HG02840 (cell line): ENCODE measurements around the gene FHL3.

Source experiments
- ATAC-seq: cut with Tn5 transposase; IDR thresholded peaks from one replicate; pipeline ENCODE4 v1.9.1; 2021; ENCODE audit warnings: mild to moderate bottlenecking, moderate library complexity, moderate number of reproducible peaks; ENCODE audit not compliant: unreplicated experiment, low FRiP score

FHL3 gene, protein sequence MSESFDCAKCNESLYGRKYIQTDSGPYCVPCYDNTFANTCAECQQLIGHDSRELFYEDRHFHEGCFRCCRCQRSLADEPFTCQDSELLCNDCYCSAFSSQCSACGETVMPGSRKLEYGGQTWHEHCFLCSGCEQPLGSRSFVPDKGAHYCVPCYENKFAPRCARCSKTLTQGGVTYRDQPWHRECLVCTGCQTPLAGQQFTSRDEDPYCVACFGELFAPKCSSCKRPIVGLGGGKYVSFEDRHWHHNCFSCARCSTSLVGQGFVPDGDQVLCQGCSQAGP

GRCh38 chr1:38005195-38006007, at the start of gene FHL3:
TSS of gene FHL3 (minus strand) at chr1:38005514. CDS start at chr1:37999412, 6,102 bp downstream.
- ATAC-seq = no peak

DNA sequence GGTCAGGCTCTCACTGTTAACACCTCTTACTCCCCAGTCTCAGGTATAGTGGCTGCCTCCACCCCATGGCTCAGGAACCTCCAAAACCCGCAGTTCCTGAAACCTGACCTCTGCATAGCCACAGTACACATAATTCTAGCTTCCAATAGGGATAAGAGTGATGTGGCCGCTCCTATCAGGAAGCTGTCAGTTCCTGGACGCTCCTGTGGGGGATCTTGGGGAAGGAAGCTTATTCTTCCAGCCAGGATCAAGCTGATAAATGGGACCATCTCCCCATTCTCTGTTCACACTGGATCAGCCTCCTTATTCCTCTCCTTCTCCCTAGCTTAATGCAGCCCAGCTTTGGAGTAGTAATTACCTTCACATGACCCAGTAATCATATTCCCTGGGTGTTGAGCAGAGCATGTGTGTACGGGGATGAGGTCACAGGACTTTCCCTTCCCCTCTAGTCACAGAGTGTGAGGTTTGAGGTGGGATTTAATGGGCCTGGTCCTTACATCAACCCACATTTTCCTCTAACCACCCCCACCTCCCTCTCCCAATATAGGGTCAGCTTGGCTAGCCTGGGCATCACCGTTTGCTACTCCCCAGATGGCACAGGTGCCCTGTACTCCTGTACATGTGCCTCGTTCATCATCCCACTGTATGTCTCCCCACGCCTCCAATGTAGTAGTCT, 48.2 kb upstream of the FHL3 start:
- ATAC-seq = no peak

GRCh38 chr1:38052750-38053415, 47.6 kb upstream of the FHL3 start:
- peak; percentile 45 for ATAC-seq

DNA sequence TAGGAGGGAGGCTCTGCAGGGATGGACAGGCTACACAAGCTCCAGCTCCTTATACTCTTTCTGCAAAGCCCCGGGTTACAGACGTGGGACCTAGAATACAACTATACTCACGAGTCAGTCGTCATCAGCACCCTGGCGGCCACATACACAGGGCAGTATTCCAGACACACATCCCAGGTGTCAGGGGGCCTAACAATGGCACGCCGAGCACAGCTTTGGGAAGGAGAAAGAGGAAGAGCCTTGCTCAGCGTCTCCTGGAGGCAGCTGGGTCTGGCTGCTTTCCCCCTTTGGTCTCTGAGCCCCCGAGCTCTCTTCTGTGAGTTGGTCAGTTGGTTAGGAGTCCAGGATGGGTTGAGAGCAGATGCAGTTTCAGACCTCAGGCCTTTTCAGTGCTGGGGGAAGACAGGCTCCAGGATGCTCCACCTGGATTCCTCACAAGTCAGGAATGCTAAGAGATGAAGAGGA, 45.8 kb upstream of the FHL3 start:
- ATAC-seq = no peak

GRCh38 chr1:38050397-38051078, 45.2 kb upstream of the FHL3 start:
- ATAC-seq = no peak

DNA sequence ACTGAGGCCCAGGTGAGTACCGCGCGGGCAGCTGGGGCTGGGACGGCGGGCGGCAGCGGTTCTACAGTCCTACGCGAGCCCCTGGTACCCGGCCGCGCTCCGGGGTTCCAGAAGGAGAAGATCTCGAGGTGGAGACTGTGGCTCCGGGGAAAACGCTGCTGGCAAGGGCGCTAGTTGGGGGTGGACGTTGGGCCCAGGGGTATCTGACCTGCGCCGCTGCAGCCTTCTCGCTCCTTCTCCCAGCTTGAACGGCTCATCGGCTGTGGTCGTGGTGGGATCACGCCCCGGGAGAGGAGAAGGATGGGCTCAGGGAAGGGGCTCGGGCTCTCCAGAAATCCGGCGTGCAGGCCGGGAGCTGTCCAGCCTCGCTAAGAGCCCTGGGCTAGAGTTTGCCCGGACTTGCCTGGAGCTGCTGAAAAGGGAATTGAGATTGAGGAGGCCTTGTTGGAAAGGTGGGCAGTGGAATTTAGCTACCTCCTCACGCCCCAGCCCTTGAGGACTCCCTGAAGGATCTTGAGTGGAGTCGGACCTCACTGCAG, 42.4 kb upstream of the FHL3 start:
- ATAC-seq = no peak

DNA sequence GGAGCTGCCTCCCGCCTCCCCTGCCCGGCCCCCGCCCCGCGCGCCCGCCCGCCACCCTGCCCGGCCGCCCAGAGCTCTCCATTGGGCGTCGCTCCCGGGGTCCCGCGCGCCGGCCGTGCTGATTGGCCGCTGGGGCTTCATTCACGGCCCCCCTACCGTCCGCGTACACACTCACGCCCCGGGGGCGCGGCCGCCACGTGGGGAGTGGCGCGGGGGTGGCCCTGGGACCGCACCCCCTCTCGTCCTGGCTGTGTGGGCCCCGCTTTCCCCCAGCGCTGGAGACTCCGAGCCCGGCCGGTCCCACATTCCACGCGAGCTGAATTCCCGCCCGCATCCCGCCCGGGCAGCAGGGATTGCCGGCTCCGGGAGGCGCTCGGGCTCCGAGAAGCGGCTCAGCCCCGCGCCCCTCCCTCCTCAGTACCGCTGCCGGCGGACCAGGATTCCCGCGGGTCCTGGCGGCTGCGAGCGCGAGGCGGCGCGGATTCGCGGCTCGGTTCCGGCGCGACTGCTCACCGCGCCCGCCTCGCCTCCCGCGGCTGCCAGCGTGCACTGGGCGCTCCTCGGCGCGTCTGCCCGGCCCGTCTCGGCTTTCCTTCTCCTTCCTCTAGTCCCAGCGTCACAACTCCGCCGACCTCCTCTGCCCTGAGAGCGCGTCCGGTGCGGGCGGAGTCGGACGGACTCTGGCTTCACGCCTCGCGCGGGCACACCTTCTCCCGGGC, 41.7 kb upstream of the FHL3 start:
- ATAC-seq = peak; percentile 62

- ATAC-seq = peak; percentile 16
These were observed 41.1 kb upstream of the FHL3 start, which contains the start of gene POU3F1 for GRCh38 chr1:38046333-38046883. TSS of gene POU3F1 (minus strand) at chr1:38046793. CDS start at chr1:38046743, 50 bp downstream.

- no peak for ATAC-seq
These were observed 40.4 kb upstream of the FHL3 start for GRCh38 chr1:38045401-38046332.

GRCh38 chr1:38044221-38045215, 39.2 kb upstream of the FHL3 start:
- no peak for ATAC-seq

DNA sequence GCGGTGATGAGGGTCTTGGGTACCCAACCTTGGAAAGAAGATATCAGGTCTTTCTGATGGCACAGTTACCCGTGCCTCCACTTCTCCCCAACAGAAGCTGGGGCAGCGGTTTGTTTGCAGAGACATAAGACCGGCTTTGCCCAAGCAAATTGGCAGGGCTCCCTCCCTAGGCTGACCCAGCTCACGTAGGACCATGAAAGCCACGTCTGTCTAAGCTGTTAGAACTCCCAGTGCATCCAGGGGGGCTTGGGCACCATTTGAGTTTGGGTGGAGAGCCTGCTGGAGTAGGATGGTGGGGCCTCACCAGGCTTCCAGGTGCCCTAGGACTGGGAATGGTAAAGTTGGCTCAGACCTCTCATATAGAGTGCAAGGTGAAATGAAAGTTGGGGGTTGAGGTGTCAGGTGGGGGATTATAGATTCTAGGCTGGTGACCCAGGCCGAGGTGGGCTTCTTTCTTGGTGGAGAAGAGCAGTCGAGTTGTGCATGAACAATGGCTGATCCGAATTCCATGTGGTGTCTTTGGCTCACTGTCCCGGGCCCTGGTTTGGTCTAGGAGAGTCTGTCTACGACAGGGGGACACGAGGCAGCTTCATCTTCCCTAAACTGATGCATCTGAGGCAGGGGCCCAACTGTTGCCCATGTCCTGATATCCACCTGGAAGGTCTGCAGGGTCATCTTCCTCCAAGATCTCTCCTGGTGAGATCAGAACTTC, 37.9 kb upstream of the FHL3 start:
- ATAC-seq = no peak

DNA sequence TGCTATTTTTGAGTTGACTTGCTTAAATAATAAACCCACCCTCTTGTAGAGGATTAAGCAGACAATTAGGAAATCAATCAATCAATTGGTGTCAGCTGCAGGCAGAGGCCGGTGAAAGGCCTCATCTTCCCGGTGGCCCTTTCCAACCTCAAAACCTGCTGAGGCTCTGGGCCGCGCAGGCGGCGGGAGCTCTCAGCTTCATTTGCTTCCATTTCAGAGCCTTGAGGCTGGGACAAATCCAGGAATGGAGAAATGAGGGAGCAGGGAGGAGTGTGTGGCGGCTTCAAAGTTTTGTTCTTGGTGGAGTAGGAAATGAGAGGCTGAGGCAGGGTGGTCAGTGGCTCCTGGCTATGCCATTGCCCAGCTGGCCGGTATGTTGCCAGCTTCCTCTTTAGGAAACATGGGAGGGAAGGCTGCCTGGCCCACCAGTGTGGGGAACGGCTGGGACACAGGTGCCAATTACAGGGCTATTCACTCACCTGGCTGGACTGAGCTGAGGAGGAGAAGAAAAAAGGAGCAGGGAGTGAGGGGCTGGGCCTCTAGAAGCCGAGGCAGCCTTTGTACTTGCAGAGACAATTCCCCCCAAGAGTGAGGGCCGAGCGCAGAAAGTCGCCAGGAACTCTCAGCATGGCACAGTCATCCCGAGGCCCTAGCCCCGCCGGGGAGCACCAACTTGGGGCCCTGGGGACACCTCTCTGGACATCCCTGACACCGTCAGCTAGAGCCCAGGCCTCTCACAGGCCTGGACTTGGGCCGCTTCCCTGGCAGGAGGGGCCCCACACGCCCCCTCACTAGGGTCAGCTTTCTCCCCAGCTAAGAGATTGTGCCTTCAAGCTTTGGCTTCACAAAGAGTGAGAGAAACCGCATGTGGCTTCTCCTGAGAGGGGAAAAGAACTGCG, 36.9 kb upstream of the FHL3 start:
- ATAC-seq = no peak

- no peak for ATAC-seq
These were observed 34.2 kb upstream of the FHL3 start for GRCh38 chr1:38039331-38040088.

GRCh38 chr1:38038861-38039260, 33.5 kb upstream of the FHL3 start:
- no peak for ATAC-seq
